ENCODE measurements around the gene TIMM17B. TPM values are rescaled to one million over a fixed set of nuclear protein-coding genes. Genes with fewer than 3 reads are reported as not detected.
A peak's percentile ranks its signal among the peaks of the same experiment; 100 is the strongest.

Gene TIMM17B
- total RNA-seq, 2 experiments from 2014 or later = 55.2 to 60.6 TPM

DNA sequence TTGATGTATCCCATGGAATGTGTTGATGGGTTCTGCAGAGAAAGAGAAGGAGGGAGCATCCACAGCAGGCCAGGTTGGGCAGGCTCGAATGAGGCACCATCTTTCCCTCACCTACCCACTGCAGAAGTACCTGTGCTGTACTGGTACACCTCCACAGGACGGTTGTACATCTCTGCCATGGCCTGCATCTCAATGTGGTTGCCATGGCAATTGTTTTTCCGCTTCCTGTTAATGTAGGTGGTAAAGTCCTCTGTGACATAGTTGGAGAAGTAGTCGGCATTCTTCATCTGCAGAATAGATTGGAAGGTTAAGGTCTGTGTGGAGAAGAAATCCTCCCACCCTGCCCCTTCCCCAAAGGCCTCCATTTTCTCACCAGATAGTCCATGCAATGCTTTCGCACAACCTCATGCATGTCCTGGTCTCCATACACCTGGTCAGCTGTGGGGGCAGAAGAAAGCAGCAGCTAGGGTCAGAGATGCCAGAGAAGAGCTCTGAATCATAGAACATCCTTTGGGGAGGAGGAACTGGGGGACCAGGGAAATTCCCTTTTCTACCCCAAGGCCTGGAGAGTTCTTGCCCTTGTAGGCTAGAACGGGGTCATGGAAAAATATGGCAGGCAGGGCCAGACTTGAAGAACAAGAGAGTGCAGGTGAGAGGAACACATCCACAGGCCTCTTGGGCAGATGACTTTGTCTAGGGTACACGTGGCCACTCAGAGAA is 37.2 kb upstream of the TIMM17B start:
- ChIA-PET CTCF (interaction anchor here (1.0 kb wide), 1 partner anchor 12 kb away, joined by 3 read pairs; no protein-coding TSS in a partner anchor), POLR2A (interaction anchor here (0.9 to 2.7 kb wide), 3 partner anchors 9 to 15 kb away, joined by 3 to 9 read pairs (median 4); no protein-coding TSS in a partner anchor)
- Mint-ChIP-seq H3K27me3 (no peaks in the 10 kb centered on the region), H3K9me3 (no peaks in the 10 kb centered on the region), H3K27ac (peak overlapping the region; percentile 74), H3K4me1 (peaks cover 69% of the 10 kb centered on the region), H3K4me3 (peak overlapping the region; percentile 43), H3K36me3 (ENCODE audit: low read depth) (peaks cover 52% of the 10 kb centered on the region)
- peak; percentile 41 for DNase-seq

- POLR2A ChIA-PET = interaction anchor here (1.5 to 2.7 kb wide), 3 partner anchors 8 to 14 kb away, joined by 3 to 9 read pairs (median 3); no protein-coding TSS in a partner anchor
Measured at GRCh38 chrX:48933757-48934156, 36.2 kb upstream of the TIMM17B start.

DNA sequence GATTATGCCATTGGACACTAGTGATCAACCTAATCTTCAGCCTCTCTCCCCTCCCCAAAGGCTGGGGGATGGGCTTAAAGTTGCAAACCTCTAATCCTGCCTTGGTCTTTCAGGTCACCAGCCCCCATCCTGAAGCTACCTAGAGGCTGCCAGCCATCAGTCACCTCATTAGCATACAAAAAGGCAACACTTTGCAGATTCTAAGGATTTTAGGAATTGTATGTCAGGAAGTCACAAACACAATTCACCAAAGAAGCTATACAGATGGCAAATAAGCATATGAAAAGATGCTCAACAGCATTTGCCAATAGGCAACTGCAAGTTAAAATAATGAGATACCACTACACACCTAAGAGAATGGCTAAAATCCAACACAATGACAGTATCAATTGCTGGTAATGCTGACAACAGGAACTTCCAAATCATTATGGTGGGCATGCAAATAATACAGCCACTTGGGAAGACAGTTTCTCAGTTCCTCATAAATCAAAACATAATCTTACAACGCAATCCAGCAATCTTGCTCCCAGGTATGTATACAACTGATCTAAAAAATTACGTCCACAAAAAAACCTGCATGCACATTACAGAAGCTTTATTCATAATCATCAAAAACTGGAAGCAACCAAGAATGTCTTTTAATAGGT is 30.3 kb upstream of the TIMM17B start:
- Mint-ChIP-seq H3K27me3 (no peaks in the 10 kb centered on the region), H3K27ac (no peak overlapping the region), H3K4me1 (peaks cover 33% of the 10 kb centered on the region), H3K36me3 (ENCODE audit: low read depth) (peaks cover 43% of the 10 kb centered on the region), H3K4me3 (no peak overlapping the region), H3K9me3 (no peaks in the 10 kb centered on the region)
- no peak for DNase-seq
- ChIA-PET POLR2A (interaction anchor here (1.1 to 1.6 kb wide), 4 partner anchors 8 to 25 kb away, joined by 3 to 7 read pairs (median 4); no protein-coding TSS in a partner anchor), CTCF (interaction anchor here (0.9 to 2.5 kb wide), 2 partner anchors 9 to 12 kb away, joined by 3 to 7 read pairs; no protein-coding TSS in a partner anchor)

More at GRCh38 chrX:48933757-48934156, 36.2 kb upstream of the TIMM17B start:
- H3K36me3 Mint-ChIP-seq (ENCODE audit: low read depth) = peaks cover 52% of the 10 kb centered on the region
- no peak for DNase-seq
- no peak overlapping the region for H3K4me3 Mint-ChIP-seq
- peaks cover 60% of the 10 kb centered on the region for H3K4me1 Mint-ChIP-seq
- no peaks in the 10 kb centered on the region for H3K27me3 Mint-ChIP-seq
- H3K9me3 Mint-ChIP-seq = no peaks in the 10 kb centered on the region
- H3K27ac Mint-ChIP-seq = peak overlapping the region; percentile 74
- CTCF ChIA-PET = no interaction called here

GRCh38 chrX:48927123-48927522 is 29.6 kb upstream of the TIMM17B start:
- peaks cover 44% of the 10 kb centered on the region for H3K36me3 Mint-ChIP-seq (ENCODE audit: low read depth)
- DNase-seq = no peak
- CTCF ChIA-PET = interaction anchor here (0.9 to 2.5 kb wide), 2 partner anchors 10 to 13 kb away, joined by 3 to 7 read pairs; no protein-coding TSS in a partner anchor
- H3K9me3 Mint-ChIP-seq = no peaks in the 10 kb centered on the region
- H3K27ac Mint-ChIP-seq = no peak overlapping the region
- H3K4me1 Mint-ChIP-seq = peaks cover 36% of the 10 kb centered on the region
- no peak overlapping the region for H3K4me3 Mint-ChIP-seq
- no peaks in the 10 kb centered on the region for H3K27me3 Mint-ChIP-seq
- POLR2A ChIA-PET = interaction anchor here (1.1 to 1.6 kb wide), 4 partner anchors 8 to 26 kb away, joined by 3 to 7 read pairs (median 4); no protein-coding TSS in a partner anchor

GRCh38 chrX:48924270-48924669 is 26.7 kb upstream of the TIMM17B start:
- CTCF ChIA-PET = no interaction called here
- Mint-ChIP-seq H3K4me3 (no peak overlapping the region), H3K27me3 (no peaks in the 10 kb centered on the region), H3K9me3 (no peaks in the 10 kb centered on the region), H3K27ac (peak overlapping the region; percentile 77), H3K36me3 (ENCODE audit: low read depth) (peaks cover 52% of the 10 kb centered on the region), H3K4me1 (peaks cover 55% of the 10 kb centered on the region)
- POLR2A ChIA-PET = interaction anchor here (0.9 to 1.7 kb wide), 4 partner anchors 8 to 16 kb away, joined by 3 to 7 read pairs (median 4); no protein-coding TSS in a partner anchor
- no peak for DNase-seq

DNA sequence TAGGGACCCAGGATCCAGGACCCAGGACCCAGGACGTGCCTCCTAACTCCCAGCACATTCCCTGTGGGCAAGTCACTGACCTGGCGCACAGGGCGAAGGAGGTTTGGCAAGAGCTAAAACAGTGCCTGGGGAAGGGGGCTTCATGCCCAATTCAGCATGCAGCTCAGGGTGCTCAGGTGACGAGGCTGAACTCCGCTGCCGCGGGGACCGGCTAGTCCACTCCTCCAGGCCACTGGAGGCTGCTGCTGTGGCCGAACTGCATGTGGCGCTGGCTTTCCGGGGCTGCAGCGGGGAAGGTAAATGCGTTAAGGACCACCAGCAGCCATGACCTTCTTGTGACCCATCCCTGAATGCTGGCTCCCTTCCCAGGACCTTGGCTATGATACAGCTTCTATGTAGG is 26.2 kb upstream of the TIMM17B start:
- peaks cover 54% of the 10 kb centered on the region for H3K36me3 Mint-ChIP-seq (ENCODE audit: low read depth)
- no peaks in the 10 kb centered on the region for H3K9me3 Mint-ChIP-seq
- ChIA-PET CTCF (no interaction called here), POLR2A (interaction anchor here (0.9 to 1.7 kb wide), 3 partner anchors 7 to 16 kb away, joined by 3 to 5 read pairs (median 4); no protein-coding TSS in a partner anchor)
- no peaks in the 10 kb centered on the region for H3K27me3 Mint-ChIP-seq
- H3K4me3 Mint-ChIP-seq = no peak overlapping the region
- DNase-seq = no peak
- H3K27ac Mint-ChIP-seq = peak overlapping the region; percentile 77
- H3K4me1 Mint-ChIP-seq = peaks cover 55% of the 10 kb centered on the region

- Mint-ChIP-seq H3K36me3 (ENCODE audit: low read depth) (peaks cover 74% of the 10 kb centered on the region), H3K4me3 (peak overlapping the region; percentile 95), H3K9me3 (no peaks in the 10 kb centered on the region), H3K27me3 (no peaks in the 10 kb centered on the region), H3K4me1 (peaks cover 52% of the 10 kb centered on the region), H3K27ac (peak overlapping the region; percentile 98)
- no peak for DNase-seq
- ChIA-PET CTCF (interaction anchor here (2.2 kb wide), 1 partner anchor 16 kb away, joined by 14 read pairs; no protein-coding TSS in a partner anchor), POLR2A (interaction anchor here (1.0 to 13.8 kb wide), 6 partner anchors 9 to 159 kb away, joined by 4 to 415 read pairs (median 7); partner anchors contain the start of genes OTUD5, PQBP1, SLC35A2 and TIMM17B)
Measured at GRCh38 chrX:48920718-48921104, 23.1 kb upstream of the TIMM17B start.

DNA sequence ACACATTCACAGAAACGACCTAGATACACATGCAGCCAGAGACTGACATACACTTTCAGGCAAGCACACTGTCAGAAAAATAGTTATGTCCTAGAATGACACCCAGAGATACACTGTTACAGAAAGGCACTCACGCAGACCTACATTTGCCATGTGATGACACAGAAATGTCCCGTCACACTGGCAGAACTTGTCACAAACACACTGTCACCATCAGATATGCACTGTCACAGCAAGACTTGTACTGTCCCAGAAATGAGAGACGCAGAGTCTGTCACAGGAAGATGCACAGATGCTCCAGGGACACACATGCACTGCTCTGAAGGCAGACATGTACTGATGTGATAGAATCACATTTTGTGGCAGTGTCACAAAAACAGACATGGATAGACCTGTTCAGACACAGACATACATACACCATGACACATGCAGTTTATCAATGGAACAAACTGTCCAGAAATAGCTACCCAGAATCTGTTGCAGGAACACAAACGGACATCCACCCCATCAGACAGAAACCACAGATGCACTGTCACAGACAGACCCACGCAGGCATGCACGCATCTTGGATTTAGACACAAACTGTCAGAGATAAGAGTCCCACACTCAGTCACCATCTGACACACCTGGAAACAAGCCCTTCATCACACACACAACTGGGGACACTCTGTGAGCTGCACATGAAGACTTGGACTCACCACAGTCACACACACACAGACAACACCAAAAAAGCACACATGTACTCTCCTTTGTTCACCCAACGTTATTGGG is 22.6 kb upstream of the TIMM17B start:
- Mint-ChIP-seq H3K4me1 (peaks cover 50% of the 10 kb centered on the region), H3K4me3 (peak overlapping the region; percentile 95), H3K9me3 (no peaks in the 10 kb centered on the region), H3K27me3 (no peaks in the 10 kb centered on the region), H3K36me3 (ENCODE audit: low read depth) (peaks cover 74% of the 10 kb centered on the region), H3K27ac (peak overlapping the region; percentile 98)
- ChIA-PET POLR2A (interaction anchor here (0.5 to 13.8 kb wide), 12 partner anchors 7 to 350 kb away, joined by 3 to 415 read pairs (median 4); partner anchors contain the start of genes OTUD5, PQBP1, SLC35A2 and TIMM17B), CTCF (interaction anchor here (1.0 to 2.2 kb wide), 2 partner anchors 17 to 20 kb away, joined by 5 to 14 read pairs; no protein-coding TSS in a partner anchor)
- DNase-seq = peak; percentile 51

DNA sequence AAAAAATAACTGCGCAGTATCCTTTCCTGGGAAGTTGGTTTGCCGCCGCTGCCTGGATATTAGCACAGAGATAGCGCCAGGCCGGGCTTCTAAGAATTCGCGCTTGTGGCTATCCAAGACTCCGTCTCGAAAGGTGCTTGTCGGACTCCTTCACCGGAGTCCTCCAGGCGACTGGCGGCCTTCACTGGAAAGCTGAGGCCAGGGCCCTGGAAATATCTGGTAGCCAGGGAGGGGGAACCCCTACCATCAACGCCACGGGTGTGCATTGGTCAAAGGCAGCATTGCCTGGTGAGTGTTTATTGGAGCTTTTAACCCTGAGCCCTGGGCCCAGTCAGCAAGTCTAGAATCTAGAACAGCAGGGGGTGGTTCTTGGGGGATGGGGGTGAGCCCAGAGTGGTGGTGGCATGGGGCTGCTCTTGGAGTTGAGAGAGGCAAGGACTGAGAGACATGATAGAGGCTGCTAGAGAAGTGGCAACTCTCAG is 21.8 kb upstream of the TIMM17B start:
- ChIA-PET POLR2A (interaction anchor here (0.5 to 13.8 kb wide), 9 partner anchors 8 to 349 kb away, joined by 3 to 415 read pairs (median 4); partner anchors contain the start of genes OTUD5, PQBP1 and TIMM17B), CTCF (interaction anchor here (0.6 to 2.2 kb wide), 4 partner anchors 17 to 206 kb away, joined by 4 to 14 read pairs (median 4); no protein-coding TSS in a partner anchor)
- Mint-ChIP-seq H3K4me1 (peaks cover 54% of the 10 kb centered on the region), H3K4me3 (peak overlapping the region; percentile 95), H3K27ac (peak overlapping the region; percentile 98), H3K27me3 (no peaks in the 10 kb centered on the region), H3K9me3 (no peaks in the 10 kb centered on the region), H3K36me3 (ENCODE audit: low read depth) (peaks cover 80% of the 10 kb centered on the region)
- DNase-seq = peak; percentile 56

- Mint-ChIP-seq H3K4me1 (peaks cover 54% of the 10 kb centered on the region), H3K27me3 (no peaks in the 10 kb centered on the region)
Measured at GRCh38 chrX:48918643-48919340, 21.2 kb upstream of the TIMM17B start, which contains the start of gene PIM2. Gene PIM2, minus strand, starts transcription at chrX:48919024. Its CDS starts 190 bp downstream, at chrX:48918834.

GRCh38 chrX:48918301-48918642 is 20.7 kb upstream of the TIMM17B start:
- Mint-ChIP-seq H3K27ac (peak overlapping the region; percentile 98), H3K4me1 (peaks cover 52% of the 10 kb centered on the region), H3K36me3 (ENCODE audit: low read depth) (peaks cover 82% of the 10 kb centered on the region), H3K4me3 (peak overlapping the region; percentile 95), H3K9me3 (no peaks in the 10 kb centered on the region), H3K27me3 (no peaks in the 10 kb centered on the region)
- ChIA-PET POLR2A (interaction anchor here (1.0 to 13.8 kb wide), 2 partner anchors 23 to 40 kb away, joined by 3 to 415 read pairs; no protein-coding TSS in a partner anchor), CTCF (interaction anchor here (2.1 kb wide), 1 partner anchor 28 kb away, joined by 4 read pairs; no protein-coding TSS in a partner anchor)
- no peak for DNase-seq

More at GRCh38 chrX:48918643-48919340, 21.2 kb upstream of the TIMM17B start, which contains the start of gene PIM2:
- Mint-ChIP-seq H3K36me3 (ENCODE audit: low read depth) (peaks cover 80% of the 10 kb centered on the region), H3K9me3 (no peaks in the 10 kb centered on the region), H3K27ac (peak within 1 kb of the TSS; percentile 98), H3K4me3 (peak within 1 kb of the TSS; percentile 95)
- POLR2A ChIA-PET = interaction anchor here (0.6 to 13.8 kb wide), 8 partner anchors 14 to 205 kb away, joined by 3 to 415 read pairs (median 4); partner anchors contain the start of genes OTUD5, PQBP1 and TIMM17B
- CTCF ChIA-PET = interaction anchor here (0.6 to 2.2 kb wide), 4 partner anchors 18 to 205 kb away, joined by 4 to 14 read pairs (median 4); no protein-coding TSS in a partner anchor
- DNase-seq = peak; percentile 93

All from activated CD4-positive, alpha-beta memory T cell treated with anti-CD3 and anti-CD28 coated beads, Interleukin-2, amount 10 ng/mL, durations not matched to agents 7 days and 5 days (primary cell).